HEK293T (cell line): Measurements from ENCODE around the gene FNDC8.

Experiments
- CTCF ChIA-PET: fragments of 350-600 bp; formaldehyde crosslinking; extraction: SDS; loops from one replicate; lab custom pipeline; 2021; ENCODE audit warnings: antibody characterized with exemption, inconsistent platforms; lab: Yijun Ruan, JAX
- POLR2A ChIA-PET: fragments of 350-600 bp; formaldehyde crosslinking; extraction: SDS; loops from one replicate; lab custom pipeline; 2020; ENCODE audit warnings: antibody characterized with exemption, inconsistent platforms; lab: Yijun Ruan, JAX
- DNase-seq: peaks from one replicate; pipeline ENCODE4 v3.0.0; 2012; ENCODE audit warnings: mixed read lengths; ENCODE audit errors: extremely low spot score
- ARNT ChIP-seq: fragments of 450-650 bp; IDR thresholded peaks from 2 replicates; pipeline ENCODE4 v1.6.1; 2017; ENCODE audit warnings: mild to moderate bottlenecking
- BHLHE40 ChIP-seq: fragments of 450-650 bp; IDR thresholded peaks from 2 replicates; pipeline ENCODE4 v1.6.1; 2016; ENCODE audit warnings: mild to moderate bottlenecking, moderate library complexity, borderline replicate concordance
- CTBP1 ChIP-seq: fragments of 450-650 bp; IDR thresholded peaks from 2 replicates; pipeline ENCODE4 v1.6.1; 2016; ENCODE audit warnings: borderline replicate concordance
- ELF4 ChIP-seq: fragments of 450-650 bp; IDR thresholded peaks from 2 replicates; pipeline ENCODE4 v1.6.1; 2017; ENCODE audit warnings: antibody characterized with exemption
- FOXA1 ChIP-seq: fragments of 450-650 bp; IDR thresholded peaks from 2 replicates; pipeline ENCODE4 v1.6.1; 2016; ENCODE audit warnings: mild to moderate bottlenecking
- FOXK2 ChIP-seq: fragments of 450-650 bp; IDR thresholded peaks from 2 replicates; pipeline ENCODE4 v1.6.1; 2016; ENCODE audit warnings: mild to moderate bottlenecking
- FOXM1 ChIP-seq: fragments of 450-650 bp; IDR thresholded peaks from 2 replicates; pipeline ENCODE4 v1.6.1; 2017; ENCODE audit warnings: mild to moderate bottlenecking, borderline replicate concordance
- HDGF ChIP-seq: fragments of 450-650 bp; IDR thresholded peaks from 2 replicates; pipeline ENCODE4 v1.6.1; 2017; ENCODE audit warnings: antibody characterized with exemption, borderline replicate concordance
- L3MBTL2 ChIP-seq: fragments of 450-650 bp; conservative IDR thresholded peaks from 2 replicates; pipeline ENCODE4 v1.6.1; 2016; ENCODE audit warnings: mild to moderate bottlenecking
- LEF1 ChIP-seq: fragments of 450-650 bp; IDR thresholded peaks from 2 replicates; pipeline ENCODE4 v1.6.1; 2017; ENCODE audit warnings: mild to moderate bottlenecking, borderline replicate concordance
- NFRKB ChIP-seq: fragments of 450-650 bp; IDR thresholded peaks from 2 replicates; pipeline ENCODE4 v1.6.1; 2016; ENCODE audit warnings: mild to moderate bottlenecking, moderate library complexity
- PKNOX1 ChIP-seq: fragments of 450-650 bp; IDR thresholded peaks from 2 replicates; pipeline ENCODE4 v1.6.1; 2016
- SP1 ChIP-seq: fragments of 450-650 bp; IDR thresholded peaks from 2 replicates; pipeline ENCODE4 v1.6.1; 2017
- SUZ12 ChIP-seq: fragments of 450-650 bp; IDR thresholded peaks from 2 replicates; pipeline ENCODE4 v1.6.1; 2016; ENCODE audit warnings: mild to moderate bottlenecking
- TARDBP ChIP-seq: fragments of 450-650 bp; IDR thresholded peaks from 2 replicates; pipeline ENCODE4 v1.6.1; 2016
- ZNF384 ChIP-seq: fragments of 450-650 bp; IDR thresholded peaks from 2 replicates; pipeline ENCODE4 v1.6.1; 2016

FNDC8 gene

DNA sequence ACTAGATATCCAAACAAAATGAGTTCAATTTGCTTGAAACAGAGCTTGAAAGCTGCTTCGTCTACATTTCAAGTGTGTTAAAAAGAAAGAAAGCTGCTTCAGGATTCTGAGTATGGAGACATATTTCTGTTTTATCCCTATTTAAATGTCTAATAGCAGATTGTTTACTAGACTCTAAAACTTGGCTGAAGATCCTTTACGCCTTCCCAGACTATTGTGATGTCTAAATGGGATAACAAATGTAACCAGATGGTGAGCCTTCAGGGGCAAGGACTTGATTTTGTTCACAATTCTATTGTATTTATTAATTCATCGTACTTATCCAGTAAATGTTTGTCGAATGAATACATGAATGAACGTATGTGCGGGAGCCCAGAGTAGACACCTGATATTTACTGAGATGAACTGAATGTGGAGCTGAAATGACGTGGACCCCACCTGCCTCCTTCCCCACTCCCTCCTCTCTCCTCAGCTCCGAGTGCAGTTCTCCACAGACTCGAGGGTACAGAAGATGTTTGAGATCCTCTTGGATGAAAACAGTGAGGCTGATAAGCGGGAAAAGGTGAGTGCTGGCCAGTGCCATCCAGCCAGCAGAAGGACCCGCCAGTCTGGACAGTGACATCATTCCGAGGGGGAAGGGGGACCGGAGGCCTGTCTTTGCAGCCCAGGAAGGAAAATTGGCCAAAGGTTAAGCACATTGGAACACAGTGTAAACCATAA lies 31.2 kb downstream of the FNDC8 start:
- DNase-seq = no peak
- TF ChIP-seq CTBP1 (no peak), ARNT (no peak), FOXM1 (no peak), SP1 (no peak), BHLHE40 (no peak), TARDBP (no peak), ELF4 (no peak), FOXA1 (no peak), NFRKB (no peak), PKNOX1 (no peak), LEF1 (no peak), ZNF384 (no peak), FOXK2 (no peak), HDGF (no peak), SUZ12 (no peak), L3MBTL2 (no peak)
- CTCF ChIA-PET = interaction anchor here (0.6 kb wide), 1 partner anchor 379 kb away, joined by 4 read pairs; no protein-coding TSS in a partner anchor
- POLR2A ChIA-PET = no interaction called here

DNA sequence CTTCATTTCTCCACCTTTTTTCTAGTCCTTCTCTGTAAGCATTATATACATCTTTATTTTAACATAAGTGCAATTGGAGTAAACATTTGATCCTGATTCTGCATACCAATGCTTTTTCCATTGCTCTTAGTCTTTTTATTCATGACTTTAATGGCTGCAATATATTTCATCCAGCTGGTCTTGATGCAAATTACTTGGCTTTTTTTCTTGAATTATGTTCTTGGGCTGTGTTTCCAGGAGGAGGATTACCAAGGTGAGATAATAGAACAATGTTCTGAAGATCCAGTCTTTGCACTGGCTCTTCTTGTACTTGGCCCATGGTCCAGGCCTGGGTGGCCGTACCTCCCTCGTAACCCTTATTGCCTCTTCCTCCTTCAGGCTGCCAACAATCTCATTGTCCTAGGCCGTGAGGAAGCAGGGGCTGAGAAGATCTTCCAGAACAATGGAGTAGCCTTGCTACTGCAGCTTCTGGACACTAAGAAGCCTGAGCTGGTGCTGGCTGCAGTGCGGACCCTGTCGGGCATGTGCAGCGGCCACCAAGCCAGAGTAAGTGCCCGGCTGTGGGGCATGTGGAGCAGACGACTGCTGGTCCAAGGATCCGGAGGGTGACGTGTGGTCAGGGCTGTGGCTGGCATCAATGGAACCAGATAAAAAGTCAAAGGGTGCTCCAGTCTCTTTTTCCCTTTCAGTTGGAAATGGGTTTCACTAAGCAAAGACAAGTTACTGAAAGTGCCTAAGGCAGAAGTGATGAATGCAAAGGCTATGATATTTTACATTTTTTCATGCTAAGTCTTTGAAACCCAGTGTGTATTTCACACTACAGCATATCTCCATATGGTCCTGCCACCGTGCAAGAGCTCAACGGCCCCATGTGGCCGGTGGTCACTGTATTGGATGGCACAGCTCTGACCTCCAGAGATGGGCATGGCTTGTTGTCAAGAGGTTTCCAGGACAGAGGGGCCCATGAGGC lies 33.1 kb downstream of the FNDC8 start:
- no peak for TF ChIP-seq TARDBP
- TF ChIP-seq SP1 = no peak
- TF ChIP-seq PKNOX1 = no peak
- no peak for TF ChIP-seq LEF1
- TF ChIP-seq ZNF384 = no peak
- no peak for TF ChIP-seq HDGF
- no peak for TF ChIP-seq CTBP1
- TF ChIP-seq ELF4 = no peak
- TF ChIP-seq FOXA1 = no peak
- no peak for TF ChIP-seq ARNT
- no peak for TF ChIP-seq FOXK2
- TF ChIP-seq NFRKB = no peak
- no peak for TF ChIP-seq SUZ12
- no peak for TF ChIP-seq L3MBTL2
- no peak for TF ChIP-seq BHLHE40
- TF ChIP-seq FOXM1 = no peak
- CTCF ChIA-PET = no interaction called here
- POLR2A ChIA-PET = no interaction called here
- DNase-seq = no peak

GRCh38 chr17:35155246-35155645 lies 33.8 kb downstream of the FNDC8 start:
- DNase-seq = no peak
- ChIA-PET POLR2A (no interaction called here), CTCF (no interaction called here)
- no peak for TF ChIP-seq FOXK2

DNA sequence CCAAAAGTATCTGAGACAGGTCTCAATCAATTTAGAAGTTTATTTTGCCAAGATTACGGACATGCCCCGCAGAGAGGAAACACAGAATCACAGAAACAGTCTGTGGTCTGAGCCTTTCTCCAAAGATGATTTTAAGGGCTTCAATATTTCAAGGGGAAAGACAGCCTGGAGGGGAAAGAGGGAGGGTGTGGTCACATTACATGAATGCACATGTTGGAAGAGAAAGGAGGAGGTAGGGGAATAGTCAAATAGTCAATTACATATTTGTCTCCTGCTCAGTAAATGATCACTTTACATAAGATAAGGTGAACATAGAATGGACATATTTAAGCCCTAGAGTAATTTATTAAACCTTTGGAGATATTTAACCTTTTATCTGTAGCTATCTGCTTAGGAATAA lies 38.5 kb downstream of the FNDC8 start:
- ChIA-PET POLR2A (no interaction called here), CTCF (no interaction called here)
- no peak for DNase-seq
- TF ChIP-seq ELF4 (no peak), L3MBTL2 (no peak), HDGF (no peak), SP1 (no peak), FOXM1 (no peak), FOXA1 (no peak)

- TF ChIP-seq FOXM1 (no peak), ZNF384 (no peak), TARDBP (no peak), FOXK2 (no peak), BHLHE40 (no peak), FOXA1 (no peak)
- ChIA-PET POLR2A (no interaction called here), CTCF (no interaction called here)
- DNase-seq = no peak
These were observed 39.2 kb downstream of the FNDC8 start for GRCh38 chr17:35160354-35161201.

GRCh38 chr17:35161281-35161761 lies 39.9 kb downstream of the FNDC8 start:
- no peak for DNase-seq
- POLR2A ChIA-PET = no interaction called here
- TF ChIP-seq ZNF384 = no peak
- no peak for TF ChIP-seq CTBP1
- no peak for TF ChIP-seq PKNOX1
- no peak for TF ChIP-seq SP1
- TF ChIP-seq SUZ12 = no peak
- no peak for TF ChIP-seq FOXM1
- no peak for TF ChIP-seq HDGF
- TF ChIP-seq TARDBP = no peak
- TF ChIP-seq ELF4 = no peak
- TF ChIP-seq ARNT = no peak
- TF ChIP-seq L3MBTL2 = no peak
- no peak for TF ChIP-seq NFRKB
- TF ChIP-seq FOXA1 = no peak
- TF ChIP-seq LEF1 = no peak
- CTCF ChIA-PET = no interaction called here
